Gastroesophageal sphincter (tissue), 4 donors: ENCODE data around the gene CARF. TPM values are rescaled to one million over a fixed set of nuclear protein-coding genes. Genes with fewer than 3 reads are reported as not detected.
"Not testable (repeated sequence)": the region's sequence is repeated elsewhere in the genome, so short reads cannot be mapped to it uniquely, and the experiment has no call there.

Experiments
- ATAC-seq: fragments of 150-250 bp; one replicate; pipeline ENCODE4 v1.9.1; 2016; ENCODE audit warnings: mild to moderate bottlenecking, moderate library complexity
- H3K27ac ChIP-seq, 4 donors: fragments of 200-600 bp; sonication (generic) in 3 of 4; 1 replicate in 3 of 4; 2 replicates in 1 of 4; pipeline ENCODE4 v1.5.1; 2016 to 2019
- H3K27me3 ChIP-seq: fragments of 200-600 bp; sonication (generic); one replicate; pipeline ENCODE4 v1.5.1; 2019
- H3K36me3 ChIP-seq, 2 donors: fragments of 200-600 bp; sonication (generic); one replicate each; pipeline ENCODE4 v1.5.1; 2019; ENCODE audit warnings: control low read depth in 1 of 2
- H3K4me1 ChIP-seq, 3 donors: fragments of 200-600 bp; sonication (generic); 1 replicate in 2 of 3; 2 replicates in 1 of 3; pipeline ENCODE4 v1.5.1; 2016 to 2019; ENCODE audit warnings: control low read depth in 2 of 3
- H3K4me3 ChIP-seq, 2 donors: fragments of 200-600 bp; sonication (generic); one replicate each; pipeline ENCODE4 v1.5.1; 2019; ENCODE audit warnings: mild to moderate bottlenecking in 1 of 2, moderate library complexity in 1 of 2
- H3K9me3 ChIP-seq, 3 donors: fragments of 200-600 bp; sonication (generic); one replicate each; pipeline ENCODE4 v1.5.1; 2017 to 2019; ENCODE audit warnings: control low read depth in 2 of 3
- EP300 ChIP-seq: sonication (generic); formaldehyde crosslinking; IDR thresholded peaks from one replicate; pipeline ENCODE4 v1.6.1; 2017; ENCODE audit warnings: antibody characterized with exemption, mild to moderate bottlenecking
- POLR2A ChIP-seq, 2 donors: fragments of 450-650 bp; IDR thresholded peaks; one replicate each; pipeline ENCODE4 v1.6.1; 2017; ENCODE audit warnings: antibody characterized with exemption in 2 of 2, mild to moderate bottlenecking in 2 of 2, moderate library complexity in 1 of 2
- POLR2AphosphoS5 ChIP-seq: sonication (generic); formaldehyde crosslinking; IDR thresholded peaks from one replicate; pipeline ENCODE4 v1.6.1; 2017; ENCODE audit warnings: antibody characterized with exemption
- WGBS, 2 donors: methylation state at CpG; one replicate each; pipeline ENCODE4 v1.1.5; 2018; ENCODE audit warnings: low coverage in 1 of 2; 5-methylcytosine and 5-hydroxymethylcytosine counted together
- total RNA-seq, 4 donors: library from RNA; depleted of rRNA; stranded (reverse); fragments of >200 nt; gene quantifications; one replicate each; pipeline ENCODE4 v1.1.0, GENCODE V29; 2016
- TF ChIP-seq, protein P1 (sequence below), 4 experiments: fragments of 200-600 bp in 2 of 4; fragments of 450-650 bp in 2 of 4; sonication (generic) in 1 of 4; IDR thresholded peaks; one replicate each; pipeline ENCODE4 v1.5.1; 2017 to 2019; ENCODE audit warnings: antibody characterized with exemption in 4 of 4, mild to moderate bottlenecking in 2 of 4, moderate library complexity in 2 of 4

CARF gene
- total RNA-seq, 4 donors from 2014 or later: 8.6 to 15.7 (median 9.7) TPM

DNA sequence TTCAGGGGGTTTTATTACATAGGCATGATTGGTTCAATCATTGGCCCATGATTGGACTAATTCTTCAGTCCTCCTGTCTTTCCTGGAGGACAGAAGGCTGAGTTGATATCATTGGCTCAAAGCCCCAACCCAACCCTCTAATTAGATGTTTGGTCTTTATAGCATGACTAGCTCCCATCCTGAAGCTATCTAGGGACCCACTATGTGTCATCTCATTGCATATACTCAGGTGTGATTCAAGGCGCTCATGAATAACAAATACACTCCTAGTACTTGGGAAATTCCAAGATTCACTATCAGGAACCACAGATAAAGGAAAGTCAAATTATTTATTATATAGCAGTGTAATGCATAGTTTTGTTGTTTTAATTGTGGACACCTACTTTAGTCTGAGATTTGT is 77.7 kb downstream of the CARF start:
- no peak for TF ChIP-seq EP300
- no peak for TF ChIP-seq POLR2AphosphoS5
- TF ChIP-seq POLR2A (IDR thresholded peaks at IDR 0.05): no peak
- TF ChIP-seq, protein P1, sequence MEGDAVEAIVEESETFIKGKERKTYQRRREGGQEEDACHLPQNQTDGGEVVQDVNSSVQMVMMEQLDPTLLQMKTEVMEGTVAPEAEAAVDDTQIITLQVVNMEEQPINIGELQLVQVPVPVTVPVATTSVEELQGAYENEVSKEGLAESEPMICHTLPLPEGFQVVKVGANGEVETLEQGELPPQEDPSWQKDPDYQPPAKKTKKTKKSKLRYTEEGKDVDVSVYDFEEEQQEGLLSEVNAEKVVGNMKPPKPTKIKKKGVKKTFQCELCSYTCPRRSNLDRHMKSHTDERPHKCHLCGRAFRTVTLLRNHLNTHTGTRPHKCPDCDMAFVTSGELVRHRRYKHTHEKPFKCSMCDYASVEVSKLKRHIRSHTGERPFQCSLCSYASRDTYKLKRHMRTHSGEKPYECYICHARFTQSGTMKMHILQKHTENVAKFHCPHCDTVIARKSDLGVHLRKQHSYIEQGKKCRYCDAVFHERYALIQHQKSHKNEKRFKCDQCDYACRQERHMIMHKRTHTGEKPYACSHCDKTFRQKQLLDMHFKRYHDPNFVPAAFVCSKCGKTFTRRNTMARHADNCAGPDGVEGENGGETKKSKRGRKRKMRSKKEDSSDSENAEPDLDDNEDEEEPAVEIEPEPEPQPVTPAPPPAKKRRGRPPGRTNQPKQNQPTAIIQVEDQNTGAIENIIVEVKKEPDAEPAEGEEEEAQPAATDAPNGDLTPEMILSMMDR (IDR thresholded peaks at IDR 0.05): no peak
- no peaks in the 10 kb centered on the region for H3K4me1 ChIP-seq
- no peaks in the 10 kb centered on the region for H3K27me3 ChIP-seq
- 100% methylated on average over 1 of the region's 1 CpG for WGBS, 2 donors
- no peak overlapping the region for H3K4me3 ChIP-seq
- ATAC-seq: no peak
- H3K27ac ChIP-seq: no peak overlapping the region
- peaks cover 0 to 6% of the 10 kb centered on the region in 2 donors for H3K36me3 ChIP-seq
- H3K9me3 ChIP-seq: no peaks in the 10 kb centered on the region

DNA sequence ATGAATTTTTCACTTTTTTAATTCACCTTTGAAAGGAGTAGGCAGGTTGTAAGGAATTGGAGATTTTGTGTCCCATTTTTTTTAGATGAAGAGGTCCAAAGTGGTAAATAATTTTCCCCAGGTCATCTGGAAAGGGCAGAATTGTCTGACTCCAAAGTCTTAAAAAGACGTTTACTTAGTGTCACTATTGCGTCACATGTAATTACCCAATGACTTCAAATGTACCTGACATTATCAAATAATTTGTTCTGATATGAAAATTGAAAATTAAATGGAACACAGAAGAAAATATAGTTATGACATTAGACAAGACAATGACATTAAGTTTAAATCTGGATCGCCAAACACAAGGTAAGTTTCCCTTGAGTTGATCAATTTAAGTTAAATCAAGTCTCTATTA is 78.4 kb downstream of the CARF start:
- WGBS, 2 donors: 96% methylated on average over 3 of the region's 3 CpGs
- Histone ChIP-seq H3K9me3 (no peaks in the 10 kb centered on the region), H3K36me3 (peaks cover 0 to 5% of the 10 kb centered on the region in 2 donors), H3K27ac (no peak overlapping the region), H3K4me3 (no peak overlapping the region), H3K4me1 (no peaks in the 10 kb centered on the region), H3K27me3 (no peaks in the 10 kb centered on the region)
- TF ChIP-seq, protein P1 (IDR thresholded peaks at IDR 0.05): no peak
- TF ChIP-seq EP300 (no peak), POLR2AphosphoS5 (no peak), POLR2A (IDR thresholded peaks at IDR 0.05) (no peak)
- ATAC-seq: no peak

DNA sequence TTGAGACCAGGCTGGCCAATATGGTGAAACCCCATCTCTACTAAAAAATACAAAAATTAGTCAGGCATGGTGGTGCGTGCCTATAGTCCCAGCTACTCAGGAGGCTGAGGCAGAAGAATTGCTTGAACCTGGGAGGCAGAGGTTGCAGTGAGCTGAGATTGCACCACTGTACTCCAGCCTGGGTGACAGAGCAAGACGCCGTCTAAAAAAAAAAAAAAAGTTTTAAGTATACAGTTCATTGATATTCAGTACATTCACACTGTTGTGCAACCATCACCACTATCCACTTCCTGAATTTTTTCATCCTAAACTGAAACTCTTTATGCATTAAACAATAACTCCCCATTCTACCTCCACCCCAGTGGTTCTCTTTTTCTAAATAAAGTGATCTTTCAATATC is 85.0 kb downstream of the CARF start:
- H3K27ac ChIP-seq, H3K27me3 ChIP-seq, H3K9me3 ChIP-seq, ATAC-seq, H3K4me3 ChIP-seq, H3K36me3 ChIP-seq, H3K4me1 ChIP-seq: not testable (repeated sequence)
- WGBS, 2 donors: 71 to 80% methylated on average over 1 to 3 of the region's 3 CpGs

DNA sequence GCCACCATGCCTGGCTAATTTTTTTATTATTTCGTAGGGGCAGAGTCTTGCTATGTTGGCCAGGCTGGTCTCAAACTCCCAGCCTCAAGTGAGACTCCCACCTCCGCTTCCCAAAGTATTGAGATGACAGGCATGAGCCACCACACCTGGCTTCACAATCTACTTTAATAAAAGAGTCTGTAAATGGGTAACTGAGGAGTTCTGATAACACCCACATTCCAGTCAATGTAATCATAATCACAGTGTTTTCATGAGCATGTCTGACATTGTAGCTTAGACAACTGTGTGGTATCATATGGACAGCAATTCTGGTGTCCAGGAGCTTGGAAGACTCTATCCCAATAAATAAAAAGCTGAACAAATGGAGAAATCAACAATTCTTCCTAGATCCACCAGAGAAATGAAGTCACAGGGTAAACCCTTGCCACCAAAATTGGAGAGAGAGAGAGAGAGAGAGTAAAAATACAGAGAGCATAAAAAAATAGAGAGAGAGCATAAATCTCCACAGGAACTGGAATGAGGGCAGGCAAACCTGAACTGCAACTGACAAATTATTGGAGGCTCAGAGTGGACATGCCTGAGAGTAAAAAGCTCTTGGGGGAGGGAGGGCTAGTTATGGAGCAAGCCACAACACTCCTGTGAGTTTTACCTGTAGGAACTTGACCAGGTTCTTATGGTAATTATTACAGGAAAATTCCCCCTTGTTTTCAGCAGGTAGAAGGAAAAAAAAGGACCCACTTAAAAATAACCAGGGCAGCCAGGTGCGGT is 90.2 kb downstream of the CARF start:
- no peaks in the 10 kb centered on the region for H3K27me3 ChIP-seq
- 83% methylated on average over 3 of the region's 3 CpGs; no CpG with 5 or more reads in 1 of the 2 donors for WGBS, 2 donors

DNA sequence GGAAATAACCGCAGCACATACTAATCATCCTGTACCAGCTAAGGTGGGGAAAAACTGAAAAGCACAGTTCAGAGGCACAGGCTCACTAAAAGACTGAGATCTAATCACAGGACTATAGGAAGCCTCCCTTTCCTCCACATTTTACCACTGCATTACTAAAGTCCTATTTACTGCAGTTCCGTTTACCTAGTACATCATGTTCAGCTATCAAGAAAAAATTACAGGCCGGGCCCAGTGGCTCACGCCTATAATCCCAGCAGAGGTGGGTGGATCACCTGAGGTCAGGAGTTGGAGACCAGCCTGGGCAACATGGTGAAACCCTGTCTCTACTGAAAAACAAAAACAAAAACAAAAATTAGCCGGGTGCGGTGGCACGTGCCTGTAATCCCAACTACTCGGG is 91.6 kb downstream of the CARF start:
- 88 to 90% methylated on average over 4 to 7 of the region's 8 CpGs for WGBS, 2 donors
- H3K4me3 ChIP-seq: no peak overlapping the region
- TF ChIP-seq POLR2A (IDR thresholded peaks at IDR 0.05): no peak
- TF ChIP-seq POLR2AphosphoS5: no peak
- TF ChIP-seq, protein P1 (IDR thresholded peaks at IDR 0.05): no peak
- no peak for TF ChIP-seq EP300
- H3K36me3 ChIP-seq: no peaks in the 10 kb centered on the region
- H3K4me1 ChIP-seq: no peaks in the 10 kb centered on the region
- no peaks in the 10 kb centered on the region for H3K27me3 ChIP-seq
- no peak for ATAC-seq
- no peak overlapping the region for H3K27ac ChIP-seq
- no peaks in the 10 kb centered on the region for H3K9me3 ChIP-seq

More for the DNA sequence above, 90.2 kb downstream of the CARF start:
- Histone ChIP-seq H3K36me3 (no peaks in the 10 kb centered on the region), H3K27ac (no peak overlapping the region), H3K4me3 (no peak overlapping the region), H3K9me3 (no peaks in the 10 kb centered on the region), H3K4me1 (no peaks in the 10 kb centered on the region)
- no peak for TF ChIP-seq POLR2AphosphoS5
- no peak for TF ChIP-seq POLR2A (IDR thresholded peaks at IDR 0.05)
- TF ChIP-seq EP300: no peak
- TF ChIP-seq, protein P1 (IDR thresholded peaks at IDR 0.05): no peak
- no peak for ATAC-seq
